Natural killer cell treated with Interleukin-12 subunit alpha and Interleukin-12 subunit beta and Interleukin-15 and Interleukin-18, amount 100 ng/mL, for 72 hours (primary cell): ENCODE measurements around the gene FGF4. TPM values are rescaled to one million over a fixed set of nuclear protein-coding genes. Genes with fewer than 3 reads are reported as not detected.

ENCODE experiments used
- ATAC-seq, 2 donors: fragments of 150-1000 bp; cut with Tn5 transposase in 1 of 2; sonication (Bioruptor Pico), chemical (Tn5 transposase) in 1 of 2; 2 replicates each; pipeline ENCODE4 v1.10.0; 2021
- DNase-seq: peaks from one replicate; pipeline ENCODE4 v3.0.0; 2022; ENCODE audit warnings: low spot score
- H3K27ac Mint-ChIP-seq, 2 donors: 1 replicate in 1 of 2; 2 replicates in 1 of 2; pipeline ENCODE4 v1.8.0; 2022; ENCODE audit warnings: mixed read lengths in 2 of 2, mild to moderate bottlenecking in 1 of 2, moderate library complexity in 1 of 2
- H3K27me3 Mint-ChIP-seq, 2 donors: 1 replicate in 1 of 2; 2 replicates in 1 of 2; pipeline ENCODE4 v1.8.0; 2022; ENCODE audit warnings: mixed read lengths in 2 of 2
- H3K36me3 Mint-ChIP-seq: one replicate; pipeline ENCODE4 v1.8.0; 2022; ENCODE audit warnings: mixed read lengths
- H3K4me1 Mint-ChIP-seq, 2 donors: 1 replicate in 1 of 2; 2 replicates in 1 of 2; pipeline ENCODE4 v1.8.0; 2022; ENCODE audit warnings: low read depth in 2 of 2, mixed read lengths in 2 of 2, mild to moderate bottlenecking in 1 of 2
- H3K4me3 Mint-ChIP-seq: one replicate; pipeline ENCODE4 v1.8.0; 2022; ENCODE audit warnings: mixed read lengths
- H3K9me3 Mint-ChIP-seq: 2 replicates; pipeline ENCODE4 v1.8.0; 2022; ENCODE audit warnings: mixed read lengths
- total RNA-seq, 2 donors: library from RNA; stranded (reverse); gene quantifications; one replicate each; pipeline ENCODE4 v1.2.3, GENCODE V29; 2022

The FGF4 gene
- total RNA-seq, 2 donors from 2014 or later = not detected

DNA sequence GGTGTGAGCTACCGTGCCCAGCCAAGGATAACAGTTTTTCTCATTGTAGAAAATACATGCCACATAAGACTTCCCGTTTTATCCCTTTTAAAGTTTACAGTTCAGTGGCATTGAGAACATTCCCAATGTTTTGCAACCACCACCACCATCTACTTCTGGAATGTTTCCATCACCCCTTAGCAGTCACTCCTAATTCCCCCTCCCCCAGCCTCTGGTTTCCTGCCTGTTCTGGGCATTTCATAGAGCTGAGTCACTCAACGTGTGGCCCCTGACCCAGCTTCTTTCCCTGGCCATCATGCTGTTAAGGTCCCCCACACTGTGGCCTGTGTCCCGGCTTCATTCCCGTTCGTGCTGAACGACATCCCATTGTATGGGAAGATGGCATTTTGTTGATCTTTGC lies 30.7 kb downstream of the FGF4 start:
- Mint-ChIP-seq H3K36me3 (no peaks in the 10 kb centered on the region), H3K9me3 (no peaks in the 10 kb centered on the region), H3K27ac (no peak overlapping the region), H3K4me3 (no peak overlapping the region), H3K27me3 (peaks cover 22 to 23% of the 10 kb centered on the region in 2 donors), H3K4me1 (no peaks in the 10 kb centered on the region)
- ATAC-seq (no peak), DNase-seq (no peak)

DNA sequence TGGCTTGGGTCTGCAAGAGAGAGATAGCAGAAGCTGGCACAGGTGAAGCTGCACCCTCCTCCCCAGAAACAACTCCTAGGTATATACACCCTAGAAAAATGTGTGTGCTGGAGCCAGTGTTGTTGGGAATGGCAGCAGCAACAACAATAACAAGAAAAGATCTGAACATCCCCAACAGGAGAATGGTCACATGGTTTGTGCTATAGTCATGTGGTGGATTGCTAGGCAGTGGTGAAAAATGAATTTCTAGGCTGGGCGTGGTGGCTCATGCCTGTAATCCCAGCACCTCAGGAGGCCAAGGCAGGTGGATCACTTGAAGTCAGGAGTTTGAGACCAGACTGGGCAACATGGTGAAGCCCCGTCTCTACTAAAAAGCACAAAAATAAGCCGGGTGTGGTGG lies 40.3 kb downstream of the FGF4 start:
- Mint-ChIP-seq H3K27ac (no peak overlapping the region), H3K4me1 (no peaks in the 10 kb centered on the region), H3K9me3 (no peaks in the 10 kb centered on the region), H3K4me3 (no peak overlapping the region), H3K27me3 (peaks cover 9 to 21% of the 10 kb centered on the region in 2 donors), H3K36me3 (peaks cover 6% of the 10 kb centered on the region)
- DNase-seq = no peak
- ATAC-seq = no peak

DNA sequence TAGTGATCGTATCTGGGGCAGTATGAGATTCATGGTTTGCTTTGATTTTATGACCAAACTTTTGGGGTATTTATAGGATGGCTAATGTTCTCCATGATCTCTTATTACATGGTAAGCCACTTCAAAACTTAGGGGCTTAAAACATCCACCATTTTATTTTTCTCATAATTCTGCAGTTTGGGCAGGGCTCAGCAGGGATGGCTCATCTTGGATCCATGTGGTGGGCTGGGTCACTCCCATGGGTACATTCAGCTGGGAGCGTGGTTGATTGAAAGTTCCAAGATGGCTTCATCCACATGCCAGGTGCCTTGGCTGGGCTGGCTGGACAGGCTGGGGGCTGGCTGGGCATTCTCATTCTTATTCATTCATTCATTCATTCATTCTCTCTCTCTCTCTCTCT lies 40.8 kb downstream of the FGF4 start:
- Mint-ChIP-seq H3K36me3 (peaks cover 6% of the 10 kb centered on the region), H3K4me1 (no peaks in the 10 kb centered on the region), H3K4me3 (no peak overlapping the region), H3K9me3 (no peaks in the 10 kb centered on the region), H3K27ac (no peak overlapping the region), H3K27me3 (peaks cover 12 to 24% of the 10 kb centered on the region in 2 donors)
- ATAC-seq (no peak), DNase-seq (no peak)

DNA sequence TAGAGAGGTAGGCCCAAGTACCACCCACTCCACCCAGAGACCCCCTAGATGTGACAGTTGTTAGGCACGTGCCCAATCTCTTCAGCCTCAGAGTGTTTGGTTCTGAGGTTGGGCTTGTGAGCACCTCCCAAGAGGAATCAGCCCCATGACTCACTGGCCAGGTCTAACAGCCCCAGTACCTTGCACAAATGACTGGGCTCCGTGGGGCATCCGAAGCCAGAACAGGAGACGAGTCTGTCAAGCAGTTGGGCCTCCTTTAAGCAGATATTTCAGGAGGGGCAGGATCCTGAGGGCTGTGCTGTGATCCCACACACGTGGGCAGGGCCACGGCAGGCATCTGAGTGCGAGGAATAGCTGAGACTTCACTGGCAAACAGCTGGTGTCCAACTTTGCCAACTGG lies 42.2 kb downstream of the FGF4 start:
- Mint-ChIP-seq H3K36me3 (peaks cover 6% of the 10 kb centered on the region), H3K4me1 (no peaks in the 10 kb centered on the region), H3K9me3 (no peaks in the 10 kb centered on the region), H3K27ac (no peak overlapping the region), H3K4me3 (no peak overlapping the region), H3K27me3 (peaks cover 16 to 24% of the 10 kb centered on the region in 2 donors)
- no peak for DNase-seq
- no peak for ATAC-seq

DNA sequence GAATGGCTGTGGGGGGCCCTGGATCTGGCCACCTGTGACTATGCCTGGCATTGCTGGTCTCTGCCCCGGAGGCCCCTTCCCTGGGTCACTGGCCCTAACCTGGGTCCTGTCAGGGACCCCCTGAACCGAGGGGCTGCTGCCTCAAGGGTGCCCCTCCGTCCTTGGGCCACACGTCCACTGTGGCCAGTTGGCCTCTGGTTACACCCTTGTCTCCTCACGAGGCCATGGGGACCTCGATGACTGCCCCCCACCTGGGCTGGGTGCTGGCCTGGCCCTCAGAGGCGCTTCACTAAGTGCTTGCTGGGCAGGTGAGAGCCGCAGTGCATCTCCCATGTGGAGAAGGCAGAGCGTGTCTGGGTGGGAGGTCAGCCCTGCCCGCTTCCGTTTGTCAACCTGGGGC lies 44.0 kb downstream of the FGF4 start:
- Mint-ChIP-seq H3K4me3 (no peak overlapping the region), H3K27ac (no peak overlapping the region), H3K9me3 (no peaks in the 10 kb centered on the region), H3K36me3 (peaks cover 6% of the 10 kb centered on the region), H3K4me1 (no peaks in the 10 kb centered on the region), H3K27me3 (peaks cover 21 to 24% of the 10 kb centered on the region in 2 donors)
- ATAC-seq (peak in 1 of 2 donors; percentile 13), DNase-seq (no peak)

DNA sequence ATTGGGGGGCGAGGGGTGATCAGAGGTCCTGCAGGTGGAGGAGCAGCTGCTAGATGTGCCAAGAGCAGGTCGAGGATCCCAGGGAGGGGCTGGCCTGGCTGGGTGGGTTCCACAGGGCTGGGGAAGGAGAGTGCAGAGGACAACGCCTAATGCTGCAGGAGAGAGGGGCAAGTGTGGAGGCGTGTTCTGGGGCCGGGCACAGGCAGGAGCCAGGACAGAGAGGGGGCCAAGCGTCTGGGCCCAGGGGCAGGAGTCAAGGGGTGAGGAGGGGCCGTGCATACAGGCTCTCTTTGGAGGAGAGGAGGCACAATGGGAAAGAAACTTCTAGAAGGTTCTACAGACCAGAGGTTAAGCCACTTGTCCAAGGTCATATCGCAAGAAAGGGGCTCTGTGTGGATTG lies 44.6 kb downstream of the FGF4 start:
- H3K4me3 Mint-ChIP-seq = no peak overlapping the region
- no peak for ATAC-seq

DNA sequence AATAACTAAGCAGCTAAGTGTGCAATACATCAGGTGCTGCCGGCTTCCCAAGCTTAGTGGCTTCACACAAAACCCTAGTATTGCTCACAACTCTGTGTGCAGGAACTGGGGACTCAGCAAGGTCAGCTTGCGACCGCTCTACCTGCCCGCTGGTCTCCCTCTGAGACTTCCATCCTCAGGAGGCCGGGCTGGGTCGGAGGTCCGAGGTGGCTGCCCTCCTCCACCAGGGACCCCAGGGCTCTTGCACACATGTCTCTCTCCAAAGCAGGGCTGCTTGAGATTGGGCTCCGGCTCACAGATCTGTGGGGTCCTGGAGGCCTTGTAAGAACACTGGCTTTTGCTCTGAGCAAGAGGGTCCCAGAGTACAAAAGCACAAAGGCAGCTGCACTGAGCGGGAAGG lies 45.9 kb downstream of the FGF4 start:
- Mint-ChIP-seq H3K27ac (no peak overlapping the region), H3K9me3 (no peaks in the 10 kb centered on the region), H3K4me1 (no peaks in the 10 kb centered on the region), H3K36me3 (peaks cover 6% of the 10 kb centered on the region), H3K4me3 (no peak overlapping the region), H3K27me3 (peaks cover 19 to 25% of the 10 kb centered on the region in 2 donors)
- no peak for ATAC-seq
- DNase-seq = peak; percentile 38

More for the DNA sequence above, 44.6 kb downstream of the FGF4 start:
- H3K27ac Mint-ChIP-seq = no peak overlapping the region
- no peaks in the 10 kb centered on the region for H3K4me1 Mint-ChIP-seq
- peaks cover 6% of the 10 kb centered on the region for H3K36me3 Mint-ChIP-seq
- no peaks in the 10 kb centered on the region for H3K9me3 Mint-ChIP-seq
- peak; percentile 41 for DNase-seq
- H3K27me3 Mint-ChIP-seq = peaks cover 22 to 24% of the 10 kb centered on the region in 2 donors

DNA sequence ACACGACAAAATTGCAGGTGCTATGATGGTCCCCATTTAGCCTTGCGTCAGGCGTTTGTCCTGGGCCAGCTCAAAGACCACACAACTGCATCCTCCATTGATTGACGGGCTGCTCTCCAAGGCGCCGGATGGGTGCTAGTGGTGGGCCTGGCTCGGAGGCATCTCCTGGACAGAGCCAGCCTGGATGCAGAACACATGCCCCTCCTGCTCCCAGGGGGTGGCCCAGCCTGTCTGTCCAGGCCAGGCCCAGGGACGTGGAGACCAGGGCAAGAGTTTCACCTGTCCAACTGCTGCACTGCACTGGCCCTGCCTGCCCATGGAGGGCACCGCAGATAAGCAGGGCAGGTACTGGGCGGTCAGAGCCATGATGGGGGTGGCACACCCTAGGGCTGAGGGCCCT lies 47.9 kb downstream of the FGF4 start:
- H3K27me3 Mint-ChIP-seq = peaks cover 19 to 31% of the 10 kb centered on the region in 2 donors
- H3K36me3 Mint-ChIP-seq = no peaks in the 10 kb centered on the region
- no peak overlapping the region for H3K27ac Mint-ChIP-seq
- H3K9me3 Mint-ChIP-seq = no peaks in the 10 kb centered on the region
- ATAC-seq (peak in 1 of 2 donors; percentile 22), DNase-seq (peak; percentile 32)
- no peak overlapping the region for H3K4me3 Mint-ChIP-seq
- no peaks in the 10 kb centered on the region for H3K4me1 Mint-ChIP-seq

DNA sequence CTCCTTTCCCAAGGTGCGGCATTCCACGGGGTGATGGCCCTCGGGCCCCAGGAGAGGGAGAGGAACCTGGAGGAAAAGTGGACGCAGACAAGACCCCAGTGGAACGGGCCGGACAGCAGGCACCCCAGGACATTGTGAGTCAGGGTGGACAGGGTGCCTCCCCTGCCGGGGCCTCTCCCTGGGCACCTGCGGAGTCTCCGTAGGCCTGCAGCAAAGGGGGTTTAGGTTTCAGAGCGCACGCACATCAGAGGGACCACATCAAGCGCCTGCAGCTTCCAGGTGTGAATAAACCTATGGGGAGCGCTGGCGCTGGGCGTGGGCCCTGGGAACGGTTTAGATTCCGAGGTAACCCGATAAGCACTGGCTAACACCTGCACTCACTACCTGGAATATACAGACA lies 48.7 kb downstream of the FGF4 start:
- no peaks in the 10 kb centered on the region for H3K4me1 Mint-ChIP-seq
- H3K4me3 Mint-ChIP-seq = no peak overlapping the region
- H3K9me3 Mint-ChIP-seq = no peaks in the 10 kb centered on the region
- DNase-seq (peak; percentile 58), ATAC-seq (no peak)
- H3K27ac Mint-ChIP-seq = no peak overlapping the region
- peaks cover 20 to 31% of the 10 kb centered on the region in 2 donors for H3K27me3 Mint-ChIP-seq
- no peaks in the 10 kb centered on the region for H3K36me3 Mint-ChIP-seq

DNA sequence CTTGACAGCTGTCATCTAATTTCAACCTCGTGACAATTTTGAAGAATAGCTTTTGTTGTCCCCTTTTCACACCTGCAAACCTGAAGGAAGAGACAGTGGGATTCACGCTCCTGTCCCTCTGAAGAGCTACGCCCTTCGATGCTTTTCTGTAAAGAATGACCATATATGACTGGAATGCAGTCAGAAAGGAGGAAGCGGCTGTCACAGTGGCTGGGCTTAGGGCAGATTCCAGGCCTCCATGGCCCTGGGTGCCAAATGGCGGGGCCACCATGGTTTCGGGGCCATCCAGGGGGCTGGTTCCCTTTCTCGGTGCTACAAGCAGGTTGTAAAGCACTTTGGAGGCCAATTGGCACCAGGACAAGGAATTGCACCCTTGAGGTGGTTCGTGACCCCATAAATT lies 49.1 kb downstream of the FGF4 start:
- Mint-ChIP-seq H3K27ac (no peak overlapping the region), H3K9me3 (no peaks in the 10 kb centered on the region), H3K27me3 (peaks cover 20 to 31% of the 10 kb centered on the region in 2 donors), H3K36me3 (no peaks in the 10 kb centered on the region), H3K4me1 (no peaks in the 10 kb centered on the region), H3K4me3 (no peak overlapping the region)
- DNase-seq (no peak), ATAC-seq (no peak)

DNA sequence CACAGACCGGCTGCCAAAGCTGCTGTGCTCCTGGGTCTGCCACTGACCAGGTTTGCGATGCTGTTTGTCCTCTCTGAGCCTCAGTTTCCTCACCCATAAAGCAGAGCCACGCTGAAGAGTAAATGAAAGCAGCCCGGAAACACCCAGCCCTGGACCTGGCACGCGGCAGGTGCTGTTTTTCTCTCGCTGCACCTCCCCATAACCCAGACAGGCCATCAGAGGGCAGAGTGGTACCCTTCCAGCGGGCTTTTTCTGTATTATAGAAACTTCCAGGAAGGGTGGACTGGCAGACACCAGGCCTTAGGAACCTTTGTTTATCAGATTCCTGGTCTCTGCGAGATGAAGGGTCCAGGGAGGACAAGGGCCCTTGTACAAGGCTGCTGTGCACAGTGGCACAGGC lies 53.4 kb downstream of the FGF4 start:
- Mint-ChIP-seq H3K9me3 (no peaks in the 10 kb centered on the region), H3K36me3 (no peaks in the 10 kb centered on the region), H3K27me3 (peaks cover 24 to 28% of the 10 kb centered on the region in 2 donors), H3K4me3 (no peak overlapping the region), H3K4me1 (no peaks in the 10 kb centered on the region), H3K27ac (no peak overlapping the region)
- ATAC-seq (peak in 1 of 2 donors; percentile 7), DNase-seq (peak; percentile 23)

DNA sequence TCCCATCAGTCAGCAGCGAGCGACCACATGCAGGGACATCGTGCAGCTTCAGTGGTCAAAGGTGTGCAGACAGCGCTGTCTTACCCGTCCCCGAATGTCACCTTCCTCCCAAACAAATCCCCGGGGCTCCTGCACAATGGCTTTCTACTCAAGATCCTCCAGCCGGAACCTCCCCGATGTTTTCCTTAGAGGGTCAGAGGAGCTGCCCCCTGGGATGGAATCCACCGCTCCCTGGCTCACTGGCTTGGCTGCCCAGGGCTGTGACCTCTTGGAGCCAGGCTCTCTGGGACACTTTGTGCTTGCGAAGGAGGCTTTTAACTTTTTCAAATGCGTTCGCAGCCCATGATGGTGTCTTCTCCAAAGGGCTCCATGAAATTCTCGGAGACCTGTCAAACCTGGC lies 54.0 kb downstream of the FGF4 start:
- ATAC-seq (no peak), DNase-seq (peak; percentile 48)
- no peak overlapping the region for H3K27ac Mint-ChIP-seq
- no peaks in the 10 kb centered on the region for H3K4me1 Mint-ChIP-seq
- no peaks in the 10 kb centered on the region for H3K36me3 Mint-ChIP-seq
- H3K9me3 Mint-ChIP-seq = no peaks in the 10 kb centered on the region
- H3K4me3 Mint-ChIP-seq = no peak overlapping the region
- H3K27me3 Mint-ChIP-seq = peaks cover 24 to 25% of the 10 kb centered on the region in 2 donors

Other genes with a start within 250 kb of the FGF4 start
- under 1 TPM in 1 of 2 donors, not detected in 1; 0.67 TPM for gene CCND1, start 134.2 kb downstream of the FGF4 start, total RNA-seq
- gene LTO1, start 100.0 kb downstream of the FGF4 start, total RNA-seq = 10 to 100 TPM; 23.4 to 37.7 TPM
- not detected for gene FGF19, start 71.3 kb downstream of the FGF4 start, total RNA-seq
- not detected for gene FGF3, start 44.1 kb upstream of the FGF4 start, total RNA-seq